WTC11 (cell line): ENCODE measurements around the gene KIAA0753.

Experiments used
- ATF2 ChIP-seq: sonication (generic); formaldehyde crosslinking; IDR thresholded peaks from 2 replicates; pipeline ENCODE4 v1.8.1; 2022; ENCODE audit warnings: low read depth, missing genetic modification reagents, borderline replicate concordance
- CBFB ChIP-seq: sonication (generic); formaldehyde crosslinking; IDR thresholded peaks from 2 replicates; pipeline ENCODE4 v1.8.1; 2022; ENCODE audit warnings: mild to moderate bottlenecking, low read depth, missing genetic modification reagents
- CTCF ChIP-seq: fragments of 200-600 bp; IDR thresholded peaks from 2 replicates; pipeline ENCODE4 v1.8.0; 2022; ENCODE audit warnings: antibody characterized with exemption
- GRHL2 ChIP-seq: fragments of 250-450 bp; sonication (Bioruptor Pico); IDR thresholded peaks from 2 replicates; pipeline ENCODE4 v1.8.0; 2022; ENCODE audit warnings: mild to moderate bottlenecking, moderate library complexity; ENCODE audit not compliant: insufficient replicate concordance, severe bottlenecking
- JUN ChIP-seq: sonication (generic); formaldehyde crosslinking; IDR thresholded peaks from 2 replicates; pipeline ENCODE4 v1.8.0; 2023; ENCODE audit warnings: mild to moderate bottlenecking, missing genetic modification reagents
- KAT7 ChIP-seq: sonication (generic); formaldehyde crosslinking; IDR thresholded peaks from 2 replicates; pipeline ENCODE4 v1.8.1; 2023; ENCODE audit warnings: missing genetic modification reagents, mild to moderate bottlenecking, borderline replicate concordance
- RORB ChIP-seq: fragments of 250-450 bp; sonication (Bioruptor Pico); IDR thresholded peaks from 2 replicates; pipeline ENCODE4 v1.9.0; 2021; ENCODE audit warnings: mild to moderate bottlenecking
- SP1 ChIP-seq: sonication (generic); formaldehyde crosslinking; conservative IDR thresholded peaks from 2 replicates; pipeline ENCODE4 v1.8.1; 2022; ENCODE audit warnings: missing genetic modification reagents
- TEAD1 ChIP-seq: sonication (generic); formaldehyde crosslinking; IDR thresholded peaks from 2 replicates; pipeline ENCODE4 v1.8.0; 2022; ENCODE audit warnings: mild to moderate bottlenecking, missing genetic modification reagents
- ZNF416 ChIP-seq: fragments of 250-450 bp; sonication (Bioruptor Pico); IDR thresholded peaks from 2 replicates; pipeline ENCODE4 v1.9.0; 2021; ENCODE audit warnings: mild to moderate bottlenecking, inconsistent platforms

GRCh38 chr17:6554871-6555330, 85.6 kb downstream of the KIAA0753 start:
- no peak for TF ChIP-seq ZNF416 (CRISPR knock-in tag)
- no peak for TF ChIP-seq CTCF
- TF ChIP-seq ATF2 (CRISPR knock-in tag): no peak
- no peak; the same call in 1 of the 2 replicates for TF ChIP-seq CBFB (CRISPR knock-in tag)
- no peak for TF ChIP-seq SP1 (CRISPR knock-in tag)
- TF ChIP-seq GRHL2 (CRISPR knock-in tag): no peak
- no peak for TF ChIP-seq KAT7
- TF ChIP-seq RORB: no peak
- TF ChIP-seq JUN: no peak
- TF ChIP-seq TEAD1 (CRISPR knock-in tag): no peak
